Fibroblast of skin of right biceps (primary cell): Measurements from ENCODE around the gene TRANK1.
"Not testable (repeated sequence)": the region's sequence is repeated elsewhere in the genome, so short reads cannot be mapped to it uniquely, and the experiment has no call there.

Experiments
- DNase-seq: peaks from one replicate; pipeline ENCODE4 v3.0.0-alpha.2; 2013

The TRANK1 gene

GRCh38 chr3:36890261-36890660, 54.6 kb downstream of the TRANK1 start:
- no peak for DNase-seq

- no peak for DNase-seq
These were observed 63.1 kb downstream of the TRANK1 start for GRCh38 chr3:36881735-36882134.

DNA sequence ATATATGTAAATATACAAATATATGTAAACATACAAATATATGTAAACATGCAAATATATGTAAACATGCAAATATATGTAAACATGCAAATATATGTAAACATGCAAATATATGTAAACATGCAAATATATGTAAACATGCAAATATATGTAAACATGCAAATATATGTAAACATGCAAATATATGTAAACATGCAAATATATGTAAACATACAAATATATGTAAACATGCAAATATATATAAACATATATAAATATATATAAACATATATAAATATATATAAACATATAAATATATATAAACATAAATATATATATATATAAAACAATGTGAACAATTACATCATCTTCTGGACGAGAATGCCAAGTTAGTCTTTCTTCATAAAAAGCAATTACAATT, 65.0 kb downstream of the TRANK1 start:
- not testable (repeated sequence) for DNase-seq

GRCh38 chr3:36877930-36878685, 66.7 kb downstream of the TRANK1 start:
- DNase-seq: no peak

- no peak for DNase-seq
These were observed 68.5 kb downstream of the TRANK1 start for GRCh38 chr3:36876181-36876936.

DNA sequence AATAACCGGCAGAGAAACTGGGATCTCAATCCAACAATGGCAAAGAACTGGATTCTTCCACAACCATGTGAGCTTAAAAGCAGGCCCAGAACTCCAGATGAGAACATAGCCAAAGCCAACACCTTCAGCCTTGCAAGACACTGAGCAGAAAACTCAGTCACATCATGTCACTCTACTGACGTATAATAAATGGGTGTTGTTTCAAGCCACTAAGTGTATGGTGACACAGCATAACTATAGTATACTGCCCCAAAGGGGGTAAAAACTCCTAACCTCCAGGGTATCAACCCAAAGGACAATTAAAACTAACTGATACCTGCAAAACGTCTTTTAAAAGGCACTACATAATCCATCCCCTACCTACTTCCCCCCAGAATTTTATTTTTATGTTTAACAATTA, 69.5 kb downstream of the TRANK1 start:
- DNase-seq: no peak

DNA sequence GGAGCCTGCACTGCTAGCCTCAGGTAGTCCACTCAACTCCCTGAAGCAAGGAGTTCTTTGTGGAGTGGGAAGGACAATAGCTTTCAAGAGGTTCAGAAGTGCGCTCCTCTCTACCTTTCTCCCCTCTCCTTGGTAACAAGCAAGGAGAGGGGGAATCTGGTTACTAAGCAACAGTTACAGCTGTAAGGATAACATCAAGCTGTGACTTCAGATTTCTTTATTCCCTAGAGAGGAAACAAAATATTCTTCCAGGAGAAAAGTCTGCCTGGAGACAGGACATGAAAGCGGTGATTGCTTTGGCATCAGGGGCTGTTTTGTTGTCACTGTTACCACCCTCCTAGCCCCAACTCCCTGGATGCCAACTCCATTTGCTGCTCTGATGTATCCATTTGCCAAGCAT, 70.4 kb downstream of the TRANK1 start:
- DNase-seq: no peak

GRCh38 chr3:36871379-36872126, 73.3 kb downstream of the TRANK1 start:
- DNase-seq: no peak

GRCh38 chr3:36868614-36869436, 76.0 kb downstream of the TRANK1 start:
- peak; percentile 56 for DNase-seq

- no peak for DNase-seq
These were observed 77.0 kb downstream of the TRANK1 start for GRCh38 chr3:36867810-36868209.

DNA sequence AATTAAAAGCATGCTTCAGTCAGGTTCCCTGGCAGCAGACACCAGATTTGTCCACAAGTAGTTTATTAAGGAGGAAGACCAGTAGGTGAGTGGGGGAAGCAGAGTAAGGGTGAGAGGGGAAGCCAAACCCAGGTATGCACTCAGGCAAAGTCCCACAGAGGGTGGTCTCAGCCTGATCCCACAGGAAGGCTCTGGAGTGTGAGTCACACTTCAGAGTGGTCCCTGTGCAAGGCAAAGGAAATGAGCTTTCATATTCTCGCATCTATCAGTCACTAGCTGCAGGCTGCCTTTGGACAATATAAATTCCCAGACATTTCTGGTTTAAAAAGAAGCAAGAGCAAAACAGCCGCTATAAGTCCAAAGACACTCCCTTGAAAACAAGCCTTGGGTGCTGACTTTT, 78.5 kb downstream of the TRANK1 start:
- peak; percentile 16 for DNase-seq

GRCh38 chr3:36864180-36865053, 80.4 kb downstream of the TRANK1 start:
- no peak for DNase-seq

GRCh38 chr3:36862076-36862755, 82.6 kb downstream of the TRANK1 start:
- DNase-seq: no peak

- no peak for DNase-seq
These were observed 85.4 kb downstream of the TRANK1 start for GRCh38 chr3:36859494-36859893.

DNA sequence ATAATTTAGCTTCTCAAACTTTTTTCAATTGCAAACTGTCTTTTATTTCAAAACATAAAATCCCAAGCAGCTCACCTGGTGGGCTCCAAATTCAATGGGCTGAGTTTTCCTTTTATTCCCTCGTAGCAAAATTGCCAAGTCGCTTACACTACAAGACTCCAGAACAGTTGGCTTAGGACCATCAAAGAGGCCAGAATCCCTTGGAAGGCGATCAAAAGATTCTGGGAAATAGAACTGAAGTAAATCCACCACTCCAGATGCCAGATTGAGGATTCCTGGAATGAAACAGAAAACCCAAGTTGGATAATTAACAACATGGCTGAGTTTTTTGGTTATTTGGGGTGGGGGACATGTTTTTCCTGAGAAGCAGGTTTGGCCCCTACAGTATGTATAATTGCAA, 92.8 kb downstream of the TRANK1 start:
- DNase-seq: no peak

- DNase-seq: no peak
These were observed 94.1 kb downstream of the TRANK1 start for GRCh38 chr3:36850743-36851142.

- no peak for DNase-seq
These were observed 98.4 kb downstream of the TRANK1 start for GRCh38 chr3:36846406-36846805.

DNA sequence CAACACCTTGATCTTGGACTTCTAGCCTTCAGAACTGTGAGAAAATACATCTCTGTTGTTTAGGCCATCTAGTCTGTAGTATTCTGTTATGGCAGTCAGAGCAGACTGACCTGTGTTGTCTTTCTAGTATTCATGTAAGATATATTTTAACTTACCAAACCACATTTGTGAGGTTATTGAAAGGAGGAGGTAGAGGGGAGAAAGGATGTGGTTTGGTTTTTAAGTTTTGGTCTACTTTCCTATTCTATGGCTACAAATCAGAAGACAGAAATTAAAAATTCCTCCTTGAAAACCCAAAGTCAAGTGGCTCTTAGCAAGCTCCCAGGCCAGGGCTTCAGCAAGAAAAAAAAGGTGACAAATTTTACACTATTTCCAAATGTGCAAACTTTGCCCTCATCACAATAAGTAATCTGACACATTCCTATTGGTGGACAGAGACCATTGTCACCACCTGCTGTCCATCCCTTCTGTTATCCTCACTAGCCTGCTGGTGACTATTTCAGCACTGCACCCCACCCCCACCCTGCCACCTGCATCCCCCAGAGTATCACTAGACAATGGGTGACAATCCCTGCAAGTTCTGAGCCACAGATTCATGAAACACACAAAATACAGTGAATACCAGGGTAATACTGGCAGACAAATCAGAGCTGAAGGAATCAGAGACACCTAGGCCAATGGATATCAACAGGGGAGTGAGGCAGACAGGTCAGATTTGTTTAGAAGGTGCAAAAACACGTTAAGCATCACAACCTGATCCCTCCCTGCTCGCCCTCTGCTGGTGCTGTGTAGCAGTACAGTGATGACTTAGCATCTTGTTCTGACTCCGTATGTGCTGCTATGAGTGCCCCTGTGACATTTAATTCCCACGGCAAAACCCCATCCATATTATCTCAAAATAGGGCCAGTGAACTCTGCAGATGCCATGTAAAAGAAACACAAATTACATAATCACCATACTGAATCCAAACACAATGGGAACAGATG, 101.5 kb downstream of the TRANK1 start:
- peak; percentile 8 for DNase-seq

DNA sequence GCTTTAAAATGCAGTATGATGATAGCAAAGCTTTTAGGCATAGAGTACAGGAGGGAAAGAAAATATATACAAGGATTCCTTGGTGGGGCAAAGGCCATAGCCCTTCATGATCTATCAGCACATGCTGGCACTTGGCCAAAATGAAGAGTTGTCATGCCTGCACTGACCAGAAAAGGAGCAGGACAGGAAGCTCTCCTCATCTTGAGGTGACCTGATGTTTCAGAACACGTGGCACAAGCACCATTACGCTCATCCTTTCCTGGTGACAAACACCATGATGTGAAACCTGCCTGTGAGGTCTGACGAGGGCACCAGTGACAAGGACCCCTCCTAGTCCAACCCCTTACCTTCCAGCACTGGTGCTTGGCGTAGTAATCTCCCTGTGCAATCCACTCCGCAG, 102.6 kb downstream of the TRANK1 start:
- no peak for DNase-seq

DNA sequence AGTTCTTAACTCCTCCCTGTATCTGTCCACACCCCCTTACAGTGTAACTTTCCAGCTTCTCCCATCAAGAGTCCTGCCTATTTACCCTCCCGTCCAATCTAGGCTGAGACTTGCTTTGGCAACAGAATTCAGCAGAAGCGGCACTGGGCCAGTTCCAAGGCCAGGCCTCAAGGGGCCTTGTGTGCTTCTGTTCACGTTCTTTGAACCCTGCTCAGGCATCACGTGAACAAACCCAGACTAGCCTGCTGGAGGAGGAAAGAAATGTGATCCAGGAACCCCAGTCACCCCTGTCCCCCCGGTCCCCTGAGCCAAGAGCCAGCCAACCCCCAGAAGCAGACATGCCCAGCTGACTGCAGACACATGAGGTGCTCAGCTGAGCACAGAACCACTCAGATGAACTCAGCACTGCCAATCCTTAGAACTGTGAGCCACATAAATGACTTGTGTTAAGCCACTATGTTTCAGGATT, 104.4 kb downstream of the TRANK1 start:
- no peak for DNase-seq
